K562 treated with DMSO at 1 percent for 4 hours (cell line): ENCODE data around the gene SLC2A6. TPM values are rescaled to one million over a fixed set of nuclear protein-coding genes. Genes with fewer than 3 reads are reported as not detected.

Experiments used
- total RNA-seq: library from RNA; unstranded; fragments of 300-600 nt; gene quantifications from 2 replicates; pipeline ENCODE4 v1.2.3, GENCODE V29; 2022; ENCODE audit not compliant: insufficient read depth

SLC2A6 gene
- not detected in 2 replicates for total RNA-seq

DNA sequence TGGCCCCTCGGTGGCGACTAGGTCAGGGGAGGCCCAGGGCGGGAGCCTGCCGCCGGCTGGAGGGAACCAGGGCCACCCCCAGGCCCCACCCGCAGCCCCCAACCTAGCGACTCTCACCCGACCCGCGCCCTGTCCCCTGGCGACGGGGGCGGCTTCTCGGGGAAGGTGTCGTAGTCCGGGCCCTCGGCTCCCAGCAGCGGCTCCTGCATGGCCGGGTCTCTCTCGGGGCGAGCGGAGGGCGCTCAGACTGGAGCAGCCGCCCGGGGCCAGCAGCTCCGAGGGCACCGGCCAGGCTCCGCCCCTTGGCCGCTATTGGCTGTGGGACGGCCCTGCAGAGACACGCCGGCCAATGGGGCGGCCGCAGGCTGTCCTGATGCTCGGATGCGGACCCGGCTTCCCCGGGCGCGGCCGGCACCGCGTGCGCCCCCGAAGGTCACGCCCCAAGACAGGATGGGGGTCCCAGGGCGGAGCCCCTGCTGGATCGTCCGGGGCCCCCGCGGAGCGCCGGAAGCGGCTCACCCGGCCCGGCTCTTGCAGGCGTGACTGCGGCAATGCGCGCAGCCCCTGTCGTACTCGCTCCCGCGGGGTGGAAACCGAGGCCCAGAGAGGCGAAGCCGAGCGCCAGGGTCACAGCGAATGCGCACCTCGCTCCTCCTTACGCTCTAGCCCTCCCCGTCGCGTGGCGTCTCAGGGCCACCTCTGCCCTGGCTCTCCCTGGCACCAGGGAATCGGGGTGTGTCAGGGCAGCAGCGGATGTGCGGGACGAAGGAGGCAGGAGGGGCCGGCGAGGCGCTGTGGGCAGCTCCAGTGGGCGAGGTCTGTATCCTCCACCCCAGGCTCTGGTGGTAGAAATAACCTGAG is at the start of gene SLC2A6:
TSS of gene SLC2A6 (minus strand) at position 249 of the 861 bp plus-strand sequence. CDS start at position 209, 40 bp downstream.

DNA sequence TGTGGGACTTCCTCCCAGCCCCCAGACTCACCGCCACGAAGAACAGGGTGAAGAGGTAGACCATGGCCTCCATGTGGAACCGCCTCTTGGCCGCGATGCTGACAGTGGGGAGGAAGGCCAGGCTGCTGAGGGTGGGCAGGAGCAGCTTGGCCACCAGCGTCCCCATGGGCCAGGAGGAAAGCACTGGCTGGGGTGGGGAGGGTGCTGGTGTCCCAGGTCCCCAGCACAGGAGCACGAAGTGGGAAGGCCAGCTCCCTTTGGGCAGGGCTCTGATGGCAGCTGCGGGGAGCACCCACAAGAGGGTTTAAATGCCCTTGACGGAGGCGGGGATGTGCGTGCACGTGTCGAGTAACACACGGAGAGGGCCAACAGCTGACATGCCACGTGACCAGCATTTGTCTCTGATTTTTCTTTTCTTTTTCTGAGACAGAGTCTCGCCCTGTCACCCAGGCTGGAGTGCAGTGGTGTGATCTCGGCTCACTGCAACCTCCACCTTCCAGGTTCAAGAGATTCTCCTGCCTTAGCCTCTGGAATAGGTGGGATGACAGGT is 45.9 kb upstream of the SLC2A6 start, which contains the start of gene MYMK:
TSS of gene MYMK (minus strand) at position 281 of the 550 bp plus-strand sequence. CDS start at position 166, 115 bp downstream.

DNA sequence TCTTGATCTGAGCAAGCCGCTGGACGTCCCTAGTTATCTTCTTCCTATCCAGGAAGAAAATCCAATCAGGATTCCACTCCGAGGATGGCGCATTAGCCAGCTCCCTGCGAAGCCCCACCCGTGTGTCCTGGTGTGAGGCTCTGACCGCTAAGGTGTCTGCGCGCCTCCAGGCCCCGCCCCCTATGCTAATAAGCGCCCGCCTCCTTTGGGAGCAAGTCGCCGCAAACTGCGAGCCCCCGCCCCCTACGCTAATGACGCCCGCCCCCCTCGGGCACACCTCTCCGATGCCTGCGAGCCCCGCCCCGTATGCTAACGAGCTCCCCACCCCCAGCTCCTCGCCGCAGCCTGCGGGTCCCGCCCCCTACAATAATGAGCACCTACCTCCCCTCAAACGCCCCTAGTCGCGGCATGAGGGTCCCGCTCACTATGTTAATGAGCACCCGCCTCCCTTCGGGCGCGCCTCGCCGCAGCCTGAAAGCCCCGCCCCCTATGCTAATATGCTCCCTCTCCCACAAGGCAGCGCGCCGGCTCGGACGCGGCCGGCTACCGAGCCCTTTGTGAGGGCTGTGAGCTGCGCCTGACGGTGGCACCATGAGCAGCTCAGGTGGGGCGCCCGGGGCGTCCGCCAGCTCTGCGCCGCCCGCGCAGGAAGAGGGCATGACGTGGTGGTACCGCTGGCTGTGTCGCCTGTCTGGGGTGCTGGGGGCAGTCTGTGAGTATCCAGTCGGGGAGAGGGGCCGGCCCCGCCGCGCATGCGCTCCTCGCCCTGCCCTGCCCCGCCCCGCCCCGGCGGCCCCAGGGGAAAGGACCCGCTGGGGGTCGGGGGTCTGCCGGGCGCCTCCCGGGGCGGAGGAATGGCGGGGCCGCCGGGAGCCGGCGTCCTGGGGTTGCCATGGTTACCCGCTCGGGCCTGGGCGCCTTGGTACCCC is 19.2 kb downstream of the SLC2A6 start, which contains the start of gene CACFD1:
TSS of gene CACFD1 (plus strand) at position 503 of the 929 bp plus-strand sequence. CDS start at position 592, 89 bp downstream.

DNA sequence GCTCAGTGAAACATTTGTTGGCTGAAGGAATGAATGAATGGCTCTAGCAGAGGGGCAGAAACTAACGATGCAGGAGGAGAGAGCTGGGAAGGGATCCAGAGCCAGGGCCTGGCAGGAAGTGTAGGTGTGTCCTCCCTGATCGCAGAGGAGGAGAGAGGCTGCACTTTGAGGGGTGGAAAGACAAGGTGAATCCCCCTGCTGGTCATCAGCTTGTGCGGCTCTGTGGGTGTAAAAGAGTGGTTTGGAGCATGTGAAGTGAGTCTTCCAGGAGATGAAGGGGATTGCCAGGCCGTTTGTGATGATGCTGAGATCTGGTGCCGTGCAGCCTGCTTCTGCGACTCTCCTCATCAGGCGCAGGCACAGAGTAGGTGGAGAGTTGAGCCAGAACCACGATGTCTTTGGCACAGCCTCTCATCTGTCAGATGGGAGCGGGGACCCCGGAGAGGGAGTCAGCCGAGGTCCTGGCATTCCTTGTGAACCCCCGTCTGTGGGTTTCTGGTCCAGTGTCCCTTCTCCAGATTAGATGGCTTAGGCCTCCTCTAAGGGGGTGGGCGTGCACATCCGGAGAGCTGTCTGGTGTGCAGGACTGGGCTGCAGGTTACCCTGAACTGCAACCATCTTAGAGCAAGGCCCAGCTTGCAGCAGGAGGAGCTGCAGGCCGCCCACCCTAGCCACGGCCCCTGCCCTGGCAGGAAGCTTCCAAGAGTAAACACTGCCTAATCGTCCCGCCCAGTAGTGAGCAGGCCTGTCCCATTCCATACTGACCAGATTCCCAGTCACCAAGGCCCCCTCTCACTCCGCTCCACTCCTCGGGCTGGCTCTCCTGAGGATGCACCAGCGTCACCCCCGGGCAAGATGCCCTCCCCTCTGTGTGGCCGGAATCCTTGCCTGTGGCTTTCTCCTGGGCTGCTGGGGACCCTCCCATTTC is 57.0 kb downstream of the SLC2A6 start, which contains the start of gene ADAMTS13:
TSS of gene ADAMTS13 (plus strand) at position 753 of the 928 bp plus-strand sequence. CDS start at position 830, 77 bp downstream.

Other genes starting within 250 kb of the SLC2A6 start
- 7.3 and 10.5 TPM in 2 replicates for gene ABO, start 203.9 kb downstream of the SLC2A6 start, total RNA-seq
- gene SURF6, start 142.9 kb downstream of the SLC2A6 start, total RNA-seq, result 14.3 and 14.4 TPM in 2 replicates
- gene MED22, start 131.0 kb downstream of the SLC2A6 start, total RNA-seq, result 13.5 and 17.6 TPM in 2 replicates
- 6,168 and 6,240 TPM in 2 replicates for gene RPL7A, start 130.9 kb downstream of the SLC2A6 start, total RNA-seq
- gene SURF1, start 122.6 kb downstream of the SLC2A6 start, total RNA-seq, result 33.0 and 52.8 TPM in 2 replicates
- gene SURF2, start 122.5 kb downstream of the SLC2A6 start, total RNA-seq, result 45.7 and 49.1 TPM in 2 replicates
- gene SURF4, start 103.0 kb downstream of the SLC2A6 start, total RNA-seq, result 187 and 219 TPM in 2 replicates
- gene STKLD1, start 102.7 kb downstream of the SLC2A6 start, total RNA-seq, result 1.4 TPM in 1 of 2 replicates, not detected in the other
- gene REXO4, start 61.1 kb downstream of the SLC2A6 start, total RNA-seq, result 22.5 and 25.7 TPM in 2 replicates
- 0.27 and 0.28 TPM in 2 replicates for gene ADAMTS13, start 56.7 kb downstream of the SLC2A6 start, total RNA-seq
- gene CACFD1, start 19.1 kb downstream of the SLC2A6 start, total RNA-seq, result 6.7 and 7.5 TPM in 2 replicates
- gene MYMK, start 45.9 kb upstream of the SLC2A6 start, total RNA-seq, result not detected in 2 replicates
- gene ADAMTSL2, start 55.6 kb upstream of the SLC2A6 start, total RNA-seq, result not detected in 2 replicates
- gene FAM163B, start 130.3 kb upstream of the SLC2A6 start, total RNA-seq, result not detected in 2 replicates
- gene DBH, start 157.3 kb upstream of the SLC2A6 start, total RNA-seq, result not detected in 2 replicates